Omental fat pad (tissue), 4 donors: ENCODE data around the gene ARID5B. TPM values are rescaled to one million over a fixed set of nuclear protein-coding genes. Genes with fewer than 3 reads are reported as not detected.

Experiments
- ATAC-seq: fragments of 150-250 bp; one replicate; pipeline ENCODE4 v1.9.1; 2016; ENCODE audit warnings: mild to moderate bottlenecking, moderate library complexity; ENCODE audit not compliant: low FRiP score
- DNase-seq: peaks from one replicate; pipeline ENCODE4 v3.0.0-alpha.2; 2019; ENCODE audit warnings: low spot score
- CTCF ChIP-seq, 3 donors: fragments of 450-650 bp; IDR thresholded peaks; one replicate each; pipeline ENCODE4 v1.5.1; 2016 to 2017; ENCODE audit warnings: antibody characterized with exemption in 3 of 3, mild to moderate bottlenecking in 3 of 3, moderate library complexity in 2 of 3
- total RNA-seq, 4 donors: library from RNA; depleted of rRNA; stranded (reverse); fragments of >200 nt; gene quantifications; one replicate each; pipeline ENCODE4 v1.1.0, GENCODE V29; 2016

ARID5B gene
- total RNA-seq, 4 donors from 2014 or later = 57.5 to 163 (median 123) TPM

DNA sequence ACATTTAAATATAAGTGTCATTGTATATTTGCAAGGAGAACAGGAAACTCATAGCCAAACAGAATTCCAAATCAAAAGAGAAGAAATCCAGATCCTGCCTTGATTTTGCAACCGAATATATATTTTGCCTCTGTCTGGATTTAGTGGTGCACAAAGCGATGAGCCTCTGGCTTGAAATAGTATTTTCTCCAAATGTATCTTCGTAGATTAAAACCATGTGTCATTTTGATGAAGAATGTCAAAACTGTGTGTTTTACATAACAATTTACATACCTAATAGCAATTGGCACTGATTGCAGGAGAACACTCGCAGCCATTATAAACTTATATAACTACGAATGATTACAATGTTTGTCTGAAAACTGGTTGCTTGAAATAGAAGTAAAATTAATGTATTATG lies 156.4 kb downstream of the ARID5B start:
- ATAC-seq = no peak
- DNase-seq = no peak
- no peak for TF ChIP-seq CTCF (IDR thresholded peaks at IDR 0.05)

- no peak for ATAC-seq
- DNase-seq = no peak
- no peak for TF ChIP-seq CTCF (IDR thresholded peaks at IDR 0.05)
Measured at GRCh38 chr10:62058476-62058875, 157.0 kb downstream of the ARID5B start.

DNA sequence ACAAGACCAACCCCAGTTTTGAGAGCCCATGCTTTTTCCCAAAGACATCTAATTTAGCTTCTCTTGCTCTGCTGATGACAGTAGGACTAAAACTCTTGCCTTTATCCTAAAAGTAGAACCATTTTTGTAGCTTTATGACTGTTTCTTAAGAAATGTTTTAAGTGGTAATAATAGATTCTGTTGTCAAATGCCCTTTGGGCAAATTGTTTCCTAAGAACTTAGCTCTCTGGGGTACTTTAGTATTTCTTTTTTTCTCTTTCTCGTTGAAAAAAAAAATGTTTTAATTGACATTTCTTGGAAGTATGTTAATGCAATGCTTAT lies 157.4 kb downstream of the ARID5B start:
- no peak for TF ChIP-seq CTCF (IDR thresholded peaks at IDR 0.05)
- no peak for DNase-seq

DNA sequence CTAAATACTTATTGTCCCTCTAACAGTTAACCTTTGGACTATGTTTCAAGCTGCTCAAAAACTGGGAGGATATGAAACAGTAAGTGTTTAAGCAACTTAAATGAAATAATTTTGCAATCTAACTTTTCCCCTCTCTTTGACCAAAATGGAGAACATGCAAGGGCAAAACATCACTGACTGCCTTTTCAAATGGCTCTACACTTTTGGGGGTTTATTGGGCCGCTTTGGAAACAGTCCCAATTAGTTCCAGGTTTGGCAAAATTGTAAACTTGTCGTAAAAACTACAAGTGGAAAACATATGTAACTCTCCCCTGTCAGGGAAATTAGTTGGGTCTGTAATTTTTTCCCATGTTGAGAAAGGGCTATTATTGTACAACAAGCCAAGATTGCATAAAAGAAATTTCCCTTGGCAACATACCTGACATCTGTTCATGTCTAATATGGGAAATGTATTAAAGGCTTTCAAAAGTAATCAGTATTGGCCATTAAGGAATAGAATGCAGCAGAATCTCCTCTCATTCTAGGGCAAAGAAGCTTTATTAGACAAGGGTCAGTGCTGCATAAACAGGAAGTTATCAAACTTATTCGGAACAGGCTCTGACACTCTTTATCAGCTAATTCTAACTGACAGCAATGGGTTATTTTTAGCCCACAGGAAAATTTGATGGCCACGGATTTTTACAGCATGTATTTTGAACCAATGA lies 157.9 kb downstream of the ARID5B start:
- ATAC-seq (peak; percentile 22), DNase-seq (no peak)
- TF ChIP-seq CTCF (IDR thresholded peaks at IDR 0.05) = no peak

More for the DNA sequence above, 157.4 kb downstream of the ARID5B start:
- peak; percentile 2 for ATAC-seq

DNA sequence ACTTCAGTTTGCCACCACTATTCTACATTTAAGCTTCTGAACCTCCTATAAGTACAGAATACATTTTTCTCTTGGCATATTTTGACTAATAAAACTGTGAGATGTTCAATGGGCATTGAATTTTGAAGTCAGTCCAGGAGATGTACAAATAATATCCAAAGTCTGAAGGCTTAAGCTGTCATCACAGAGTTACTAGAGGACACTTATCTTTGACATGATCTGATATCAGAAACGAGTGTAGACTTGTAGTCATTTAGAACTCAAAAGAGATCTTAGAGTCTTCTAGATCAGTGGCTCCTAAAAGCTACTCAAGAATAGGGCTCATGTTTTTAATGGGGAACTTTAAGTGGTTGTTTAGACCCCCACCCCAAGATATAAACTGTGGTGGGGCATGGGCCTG lies 160.5 kb downstream of the ARID5B start:
- no peak for DNase-seq
- no peak for ATAC-seq
- no peak for TF ChIP-seq CTCF (IDR thresholded peaks at IDR 0.05)

DNA sequence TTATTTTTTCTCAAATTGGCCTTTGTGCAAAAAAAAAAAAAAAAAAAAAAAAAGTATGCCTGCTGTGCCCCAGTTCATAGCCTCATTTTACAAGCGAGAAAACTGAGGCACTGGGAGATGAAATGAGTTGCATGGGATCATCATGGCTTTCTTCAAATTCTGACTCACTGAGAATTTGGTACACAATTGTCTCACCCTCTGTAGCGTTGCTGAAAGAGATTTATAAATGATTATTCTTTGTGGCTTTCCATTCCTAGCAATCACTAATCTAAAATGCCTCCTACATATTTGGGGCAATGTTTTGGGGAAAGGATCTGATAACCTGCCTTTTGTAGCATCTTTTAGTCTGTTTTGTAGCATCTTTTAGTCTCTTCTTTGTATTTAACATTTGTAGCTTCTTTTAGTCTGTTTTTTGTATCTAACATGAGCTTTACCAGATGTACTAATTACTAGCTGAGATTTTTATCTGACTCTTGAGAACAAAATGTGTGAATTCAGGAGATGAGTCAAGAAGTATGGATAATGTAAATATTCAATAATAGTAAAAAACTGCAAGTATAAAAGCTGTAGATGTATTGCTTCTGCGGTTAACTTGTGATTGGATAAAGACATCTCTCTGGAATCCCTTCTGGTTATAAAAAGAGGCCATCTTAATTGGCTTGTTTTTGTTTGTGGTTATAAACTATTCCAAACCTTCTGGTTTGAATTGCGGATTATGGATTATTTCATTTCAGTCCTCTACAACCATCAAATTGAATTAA lies 161.4 kb downstream of the ARID5B start:
- no peak for TF ChIP-seq CTCF (IDR thresholded peaks at IDR 0.05)
- ATAC-seq (no peak), DNase-seq (no peak)
